NCI-H526 treated with DMSO at 0.1 percent for 48 hours (cell line): Measurements from ENCODE around the gene NLRP14.

Experiments used
- DNase-seq: peaks from one replicate; lab custom pipeline; 2025; lab: John Stamatoyannopoulos, UW

NLRP14 gene, protein sequence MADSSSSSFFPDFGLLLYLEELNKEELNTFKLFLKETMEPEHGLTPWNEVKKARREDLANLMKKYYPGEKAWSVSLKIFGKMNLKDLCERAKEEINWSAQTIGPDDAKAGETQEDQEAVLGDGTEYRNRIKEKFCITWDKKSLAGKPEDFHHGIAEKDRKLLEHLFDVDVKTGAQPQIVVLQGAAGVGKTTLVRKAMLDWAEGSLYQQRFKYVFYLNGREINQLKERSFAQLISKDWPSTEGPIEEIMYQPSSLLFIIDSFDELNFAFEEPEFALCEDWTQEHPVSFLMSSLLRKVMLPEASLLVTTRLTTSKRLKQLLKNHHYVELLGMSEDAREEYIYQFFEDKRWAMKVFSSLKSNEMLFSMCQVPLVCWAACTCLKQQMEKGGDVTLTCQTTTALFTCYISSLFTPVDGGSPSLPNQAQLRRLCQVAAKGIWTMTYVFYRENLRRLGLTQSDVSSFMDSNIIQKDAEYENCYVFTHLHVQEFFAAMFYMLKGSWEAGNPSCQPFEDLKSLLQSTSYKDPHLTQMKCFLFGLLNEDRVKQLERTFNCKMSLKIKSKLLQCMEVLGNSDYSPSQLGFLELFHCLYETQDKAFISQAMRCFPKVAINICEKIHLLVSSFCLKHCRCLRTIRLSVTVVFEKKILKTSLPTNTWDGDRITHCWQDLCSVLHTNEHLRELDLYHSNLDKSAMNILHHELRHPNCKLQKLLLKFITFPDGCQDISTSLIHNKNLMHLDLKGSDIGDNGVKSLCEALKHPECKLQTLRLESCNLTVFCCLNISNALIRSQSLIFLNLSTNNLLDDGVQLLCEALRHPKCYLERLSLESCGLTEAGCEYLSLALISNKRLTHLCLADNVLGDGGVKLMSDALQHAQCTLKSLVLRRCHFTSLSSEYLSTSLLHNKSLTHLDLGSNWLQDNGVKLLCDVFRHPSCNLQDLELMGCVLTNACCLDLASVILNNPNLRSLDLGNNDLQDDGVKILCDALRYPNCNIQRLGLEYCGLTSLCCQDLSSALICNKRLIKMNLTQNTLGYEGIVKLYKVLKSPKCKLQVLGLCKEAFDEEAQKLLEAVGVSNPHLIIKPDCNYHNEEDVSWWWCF

DNA sequence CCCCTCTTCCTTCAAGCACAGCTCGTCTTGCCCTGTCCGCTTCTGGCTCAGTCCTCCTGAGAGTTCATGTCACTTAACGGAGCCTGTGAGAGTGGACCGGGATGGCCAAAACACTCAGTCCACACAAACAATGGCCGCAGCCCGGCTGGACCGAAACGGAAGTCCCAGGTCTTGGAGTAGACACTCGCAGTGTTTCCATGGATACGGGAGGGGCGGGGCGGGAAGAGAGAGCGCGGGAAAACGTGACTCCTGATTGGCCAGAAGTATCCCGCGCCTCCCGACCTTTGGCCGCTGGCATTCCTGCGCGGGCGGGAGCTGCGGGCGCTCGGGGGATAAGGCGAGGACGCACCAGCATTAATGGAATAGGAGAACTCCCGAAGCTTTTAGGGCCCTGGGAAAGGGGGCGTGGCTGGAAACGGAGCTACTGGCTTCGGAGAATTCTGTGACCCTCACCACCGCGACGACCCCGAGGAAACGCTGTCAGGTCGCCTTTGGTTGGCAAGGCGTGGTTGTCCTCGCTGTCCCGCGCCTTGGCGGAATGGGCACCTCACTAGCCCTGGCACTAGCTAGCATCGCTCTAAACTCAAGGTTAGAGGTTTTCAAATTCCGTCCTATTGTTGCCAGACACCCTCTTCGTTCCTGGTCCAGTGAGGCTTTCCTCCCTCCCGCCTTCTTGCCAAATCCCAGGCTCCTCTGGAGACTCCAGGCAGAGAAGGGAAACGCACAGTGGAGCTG lies at the start of gene NLRP14, which contains the start of gene ZNF214:
Gene NLRP14 (plus strand): TSS at position 297 of the 735 bp plus-strand sequence. CDS start 18,108 bp downstream, outside the sequence.
Gene ZNF214 (minus strand): TSS at position 164 of the 735 bp plus-strand sequence. CDS start 17,511 bp downstream, outside the sequence.
- peak; percentile 93 for DNase-seq

GRCh38 chr11:6979365-6979764 lies 40.9 kb upstream of the NLRP14 start:
- DNase-seq, result no peak

GRCh38 chr11:6986487-6986886 lies 33.8 kb upstream of the NLRP14 start:
- no peak for DNase-seq

- DNase-seq, result no peak
These were observed 31.8 kb upstream of the NLRP14 start for GRCh38 chr11:6988506-6988905.

- no peak for DNase-seq
These were observed 29.1 kb upstream of the NLRP14 start for GRCh38 chr11:6991227-6991626.

DNA sequence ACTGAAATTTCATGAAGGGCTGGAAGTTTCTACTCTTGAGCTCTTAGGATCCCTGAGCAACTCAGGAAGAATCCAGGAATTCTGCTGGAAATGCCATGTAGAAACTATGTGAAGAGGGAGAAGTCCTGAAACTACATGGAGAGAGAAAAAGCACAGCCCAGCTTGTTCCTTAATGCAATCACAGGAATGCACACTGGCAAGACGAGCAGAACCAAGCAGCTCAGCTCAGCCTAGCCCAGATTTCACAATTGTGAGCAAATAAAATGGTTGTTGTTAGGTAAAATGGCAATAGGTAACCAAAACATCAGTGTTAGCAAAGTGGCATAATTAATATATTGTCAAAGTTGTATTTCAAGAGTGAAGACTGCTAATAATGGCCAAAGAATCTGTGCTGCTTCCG lies 28.3 kb upstream of the NLRP14 start:
- DNase-seq, result no peak

DNA sequence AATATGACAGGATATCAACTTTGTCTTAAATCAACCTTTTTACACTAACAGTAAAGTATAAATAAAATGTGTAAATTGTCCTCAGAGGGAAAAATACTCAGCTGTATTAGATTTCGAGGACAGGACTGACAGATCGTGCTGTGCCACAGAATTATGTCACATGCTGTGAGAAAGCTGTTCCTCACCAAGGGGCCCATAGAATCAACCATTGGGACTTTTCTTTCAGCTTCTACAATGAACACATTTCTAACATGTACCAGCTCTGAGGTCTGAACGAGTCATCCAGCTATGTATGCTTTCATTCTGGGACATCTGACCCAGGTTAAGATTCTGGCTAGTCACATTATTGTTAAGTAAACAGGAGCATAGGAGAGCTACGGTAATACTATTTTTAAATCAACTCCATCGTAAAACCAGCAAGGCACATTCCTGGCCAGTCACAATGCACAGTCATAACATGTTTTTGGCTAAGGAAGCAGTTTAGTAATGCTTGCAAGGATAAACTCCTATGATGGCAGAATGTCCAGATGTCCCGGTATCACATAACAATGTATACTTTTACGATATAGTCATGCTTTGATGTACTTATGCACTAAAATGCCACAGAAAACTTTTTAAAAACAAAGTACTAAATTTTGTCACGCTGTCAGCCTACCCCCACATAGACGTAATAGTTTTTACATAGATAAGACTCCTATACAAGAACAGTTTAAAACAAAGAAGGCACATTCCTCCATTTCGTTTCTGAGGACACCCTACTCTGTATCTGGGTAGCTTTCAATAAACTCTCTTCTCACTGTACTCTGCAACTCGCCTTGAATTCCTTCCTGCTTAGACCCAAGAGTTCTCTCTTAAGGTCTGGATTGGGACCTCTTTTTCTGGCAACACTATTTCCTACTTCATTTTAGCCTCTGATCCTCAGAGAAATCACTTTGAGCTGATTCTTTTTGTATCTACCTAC lies 27.5 kb upstream of the NLRP14 start:
- no peak for DNase-seq

- DNase-seq, result no peak
These were observed 24.6 kb upstream of the NLRP14 start for GRCh38 chr11:6995703-6996102.

DNA sequence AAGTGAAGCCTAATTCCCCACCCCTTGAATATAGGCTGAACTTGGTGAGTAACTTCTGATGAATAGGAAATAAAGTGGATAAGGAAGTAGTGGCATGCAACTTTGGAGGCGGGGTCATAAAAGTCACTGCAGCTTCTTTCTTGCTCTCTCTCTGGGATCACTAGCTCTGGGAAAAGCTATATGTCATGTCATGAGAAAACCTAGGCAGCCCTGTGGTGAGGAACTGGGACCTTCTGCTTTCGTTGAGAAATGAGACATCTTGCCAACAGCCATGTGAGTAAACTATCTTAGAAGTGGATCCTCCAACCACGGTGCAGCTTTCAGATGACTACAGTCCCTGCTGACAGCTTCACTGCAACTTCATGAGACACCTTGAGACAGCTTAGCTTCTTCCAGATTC lies 15.8 kb upstream of the NLRP14 start:
- no peak for DNase-seq

- no peak for DNase-seq
These were observed 6.2 kb upstream of the NLRP14 start for GRCh38 chr11:7014118-7014517.

GRCh38 chr11:7016011-7016410 lies 4.3 kb upstream of the NLRP14 start:
- no peak for DNase-seq

DNA sequence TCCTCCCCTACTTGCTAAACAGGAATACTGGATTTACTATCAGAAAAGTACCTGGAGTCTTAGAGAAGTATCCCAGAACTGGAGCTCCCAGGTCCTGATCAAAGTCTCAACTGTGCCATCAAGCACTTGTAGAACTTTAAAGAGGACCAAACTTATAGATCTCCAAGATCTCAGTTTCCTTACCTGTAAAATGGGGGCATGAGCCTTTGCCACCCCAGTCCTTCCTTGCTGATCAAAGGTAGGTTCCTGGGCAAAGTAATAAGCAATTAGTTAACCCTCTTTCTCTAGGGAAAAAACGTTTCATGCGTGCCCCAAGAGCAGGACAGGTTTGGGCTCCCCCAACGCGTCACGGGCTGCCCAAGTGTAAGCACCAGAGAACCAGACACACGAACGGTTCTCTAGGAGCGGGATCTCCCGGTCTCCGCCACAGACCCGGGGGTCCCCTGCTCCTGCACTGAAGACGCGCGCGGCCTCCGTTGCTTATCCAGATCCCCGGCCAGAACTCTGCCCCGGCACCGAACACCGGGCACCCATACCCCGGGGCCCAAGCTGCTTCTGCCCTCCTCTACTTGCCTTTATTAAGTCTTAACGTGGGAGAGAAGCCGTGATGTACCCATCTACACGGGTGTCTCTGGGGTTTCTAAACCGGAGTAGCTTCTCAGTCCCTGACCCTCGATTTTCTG lies 638 bp upstream of the NLRP14 start:
- no peak for DNase-seq

GRCh38 chr11:7021318-7021717 lies 1.0 kb downstream of the NLRP14 start:
- peak; percentile 60 for DNase-seq

DNA sequence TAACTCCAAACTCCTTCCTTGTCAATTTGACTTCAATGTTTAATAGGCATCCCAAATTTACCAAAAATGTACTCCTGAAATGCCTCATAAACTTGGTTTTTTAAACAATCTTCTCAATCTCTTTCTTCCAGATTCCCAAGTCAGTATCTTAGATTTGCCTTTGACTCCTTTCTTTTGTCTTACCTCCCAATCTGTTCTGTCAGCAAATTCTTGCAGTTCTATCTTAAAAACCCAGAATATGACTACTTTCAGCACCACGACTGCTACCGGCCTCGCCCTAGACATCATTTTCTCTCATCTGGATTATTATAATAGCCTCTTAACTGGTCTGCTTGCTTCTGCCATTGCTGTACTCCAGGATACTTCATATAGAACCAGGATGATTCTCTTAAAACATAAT lies 7.9 kb downstream of the NLRP14 start:
- no peak for DNase-seq

- DNase-seq, result no peak
These were observed 10.6 kb downstream of the NLRP14 start for GRCh38 chr11:7030836-7031235.

- no peak for DNase-seq
These were observed 11.2 kb downstream of the NLRP14 start for GRCh38 chr11:7031471-7031871.

DNA sequence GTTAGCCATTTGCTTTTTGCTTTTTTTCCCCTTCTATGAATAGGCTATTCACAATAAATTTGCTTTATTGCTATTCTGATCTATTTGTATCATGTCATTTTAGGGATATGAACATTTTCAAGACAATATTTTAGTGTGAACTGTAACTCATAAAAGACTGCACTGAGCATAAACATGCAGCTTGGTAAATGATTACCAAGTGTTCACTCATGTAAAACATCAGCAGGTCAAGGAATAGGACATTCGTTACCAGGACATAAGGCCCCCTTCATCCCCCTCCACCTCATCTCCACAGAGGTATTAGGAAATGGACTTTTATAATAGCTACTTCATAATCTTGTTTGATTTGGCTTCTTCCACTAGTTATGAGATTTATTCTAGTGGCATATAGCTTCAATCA lies 12.4 kb downstream of the NLRP14 start:
- DNase-seq, result no peak

- DNase-seq, result no peak
These were observed 13.7 kb downstream of the NLRP14 start for GRCh38 chr11:7034019-7034418.

DNA sequence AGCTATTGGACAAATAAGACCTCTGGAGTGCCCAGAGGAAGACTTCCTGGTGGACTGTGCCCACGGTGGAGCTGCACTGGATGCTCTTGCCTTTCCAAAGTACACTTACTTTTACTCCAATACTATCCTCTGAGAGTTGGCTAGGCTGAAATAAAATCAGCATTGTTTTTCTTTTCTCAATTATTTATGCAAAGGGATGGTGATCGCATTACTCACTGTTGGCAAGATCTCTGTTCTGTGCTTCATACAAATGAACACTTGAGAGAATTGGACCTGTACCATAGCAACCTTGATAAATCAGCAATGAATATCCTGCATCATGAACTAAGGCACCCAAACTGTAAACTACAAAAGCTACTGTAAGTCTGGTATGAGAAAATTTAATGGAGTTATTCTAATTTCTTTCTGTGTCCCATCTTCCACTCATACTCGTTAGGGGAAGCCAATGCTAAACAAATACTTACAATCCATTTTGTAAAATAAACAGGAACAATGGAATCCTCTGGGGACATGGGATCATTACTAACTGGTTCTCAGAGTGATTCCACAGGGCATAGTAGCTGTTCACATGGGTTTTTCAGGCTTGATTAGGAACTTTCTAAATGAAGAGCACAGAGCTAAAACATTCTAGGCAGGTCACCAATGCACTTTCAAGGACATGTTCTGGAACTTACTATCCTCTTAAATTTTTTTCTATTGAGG lies 26.3 kb downstream of the NLRP14 start:
- no peak for DNase-seq
